A673 (cell line): ENCODE data around the gene ARPIN.

Experiments
- CTCF ChIP-seq: fragments of 300-800, 200-600 bp; sonication (generic); conservative IDR thresholded peaks from 2 replicates; pipeline ENCODE4 v1.5.1; 2017; ENCODE audit warnings: low read depth, mild to moderate bottlenecking, antibody characterized with exemption, low read length, moderate library complexity, mixed read lengths
- EZH2 ChIP-seq: fragments of 200-600 bp; sonication (generic); IDR thresholded peaks from 2 replicates; pipeline ENCODE4 v1.6.1; 2017; ENCODE audit warnings: borderline replicate concordance, low read depth, mild to moderate bottlenecking, mixed read lengths, antibody characterized with exemption, low read length; ENCODE audit not compliant: poor library complexity, severe bottlenecking

DNA sequence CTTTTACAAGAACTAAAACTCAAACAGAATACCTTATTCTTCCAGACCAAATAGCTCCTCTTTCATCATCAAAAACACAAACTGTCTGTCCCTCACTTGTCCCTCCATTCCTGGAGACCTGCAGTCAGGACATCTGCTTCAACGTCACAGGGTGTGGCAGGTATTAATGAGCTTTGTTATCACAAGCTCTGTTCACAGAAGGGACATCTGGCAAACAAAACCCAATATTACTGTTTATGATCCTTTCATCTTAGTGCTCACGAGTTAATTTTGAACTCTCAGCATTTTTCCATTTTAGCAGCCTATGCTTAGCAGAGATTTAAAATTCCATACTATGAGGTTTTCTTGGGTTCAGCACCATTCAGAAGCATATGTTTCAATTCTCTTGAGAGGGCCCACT, 51.9 kb downstream of the ARPIN start:
- no peak for TF ChIP-seq CTCF
- no peak for TF ChIP-seq EZH2
